B cell (primary cell): Measurements from ENCODE around the gene LHPP.

Source experiments
- CTCF ChIP-seq: fragments of 200-600 bp; IDR thresholded peaks from one replicate; pipeline ENCODE4 v1.8.0; 2022; ENCODE audit warnings: antibody characterized with exemption, mild to moderate bottlenecking
- EZH2 ChIP-seq: IDR thresholded peaks from 2 replicates; pipeline ENCODE4 v1.6.1; 2012; ENCODE audit warnings: borderline replicate concordance, low read depth, mild to moderate bottlenecking, moderate library complexity, low read length; ENCODE audit not compliant: insufficient read depth, poor library complexity, severe bottlenecking

- TF ChIP-seq EZH2 (no peak), CTCF (no peak)
Observed at GRCh38 chr10:124509880-124510632, 48.4 kb downstream of the LHPP start.
